SU-DHL-6 (cell line): Measurements from ENCODE around the gene CDHR2.

Source experiments
- H2AFZ ChIP-seq: fragments of 200-600 bp; sonication (generic); 2 replicates; pipeline ENCODE4 v1.6.1; 2014; ENCODE audit warnings: low read depth, mild to moderate bottlenecking, moderate library complexity, mixed read lengths, antibody characterized with exemption, low read length; ENCODE audit not compliant: severe bottlenecking
- H3F3A ChIP-seq: fragments of 200-600 bp; shearing (Covaris generic); 2 replicates; pipeline ENCODE4 v1.6.0; 2016; ENCODE audit warnings: antibody characterized with exemption, mild to moderate bottlenecking; ENCODE audit not compliant: insufficient read depth
- H3K27ac ChIP-seq: fragments of 200-600 bp; sonication (generic); 2 replicates; pipeline ENCODE4 v1.5.1; 2016; ENCODE audit warnings: low read depth, mild to moderate bottlenecking, low read length, moderate library complexity, mixed read lengths
- H3K27me3 ChIP-seq: fragments of 200-600 bp; sonication (generic), shearing (Covaris generic); 2 replicates; pipeline ENCODE4 v1.6.0; 2014; ENCODE audit warnings: mild to moderate bottlenecking, low read length
- H3K36me3 ChIP-seq: fragments of 200-600 bp; sonication (generic); 2 replicates; pipeline ENCODE4 v1.6.1; 2014; ENCODE audit warnings: mild to moderate bottlenecking, low read length, mixed read lengths
- H3K4me2 ChIP-seq: fragments of 300-600, 200-600 bp; shearing (Covaris generic), sonication (generic); 2 replicates; pipeline ENCODE4 v1.6.0; 2014; ENCODE audit warnings: low read length, low read depth, mild to moderate bottlenecking; ENCODE audit not compliant: poor library complexity, severe bottlenecking
- H3K4me3 ChIP-seq: fragments of 200-600 bp; sonication (generic); 2 replicates; pipeline ENCODE4 v1.5.1; 2014; ENCODE audit warnings: antibody characterized with exemption, low read length, mild to moderate bottlenecking, mixed read lengths; ENCODE audit not compliant: insufficient read depth, poor library complexity, severe bottlenecking
- H3K79me2 ChIP-seq: fragments of 200-600 bp; sonication (generic); 2 replicates; pipeline ENCODE4 v1.6.1; 2014; ENCODE audit warnings: mild to moderate bottlenecking, low read length, moderate library complexity; ENCODE audit not compliant: insufficient read depth
- H3K9ac ChIP-seq: fragments of 200-600 bp; sonication (generic); 2 replicates; pipeline ENCODE4 v1.7.0; 2014; ENCODE audit warnings: mild to moderate bottlenecking, low read length
- H3K9me2 ChIP-seq: fragments of 200-600 bp; sonication (generic); replicated peaks from 2 replicates; pipeline ENCODE4 v1.6.1; 2014; ENCODE audit warnings: low read length; ENCODE audit not compliant: insufficient read depth
- H3K9me3 ChIP-seq: fragments of 200-600 bp; sonication (generic); 2 replicates; pipeline ENCODE4 v1.6.1; 2014; ENCODE audit warnings: low read length, mixed read lengths; ENCODE audit not compliant: insufficient read depth
- H4K20me1 ChIP-seq: fragments of 200-600 bp; sonication (generic); 2 replicates; pipeline ENCODE4 v1.6.1; 2014; ENCODE audit warnings: low read depth, mild to moderate bottlenecking, antibody characterized with exemption, low read length, moderate library complexity, mixed read lengths
- EZH2phosphoT487 ChIP-seq: fragments of 200-600 bp; sonication (generic), shearing (Covaris generic); conservative IDR thresholded peaks from 2 replicates; pipeline ENCODE4 v1.6.1; 2018; ENCODE audit warnings: mild to moderate bottlenecking, antibody characterized with exemption, low read length, moderate library complexity, mixed read lengths
- TF ChIP-seq, protein P1 (sequence below): fragments of 200-600 bp; sonication (generic); IDR thresholded peaks from one replicate; pipeline ENCODE4 v1.5.1; 2017; ENCODE audit warnings: antibody characterized with exemption, mild to moderate bottlenecking, low read length, moderate library complexity; ENCODE audit not compliant: insufficient read depth, poor library complexity, severe bottlenecking

Gene CDHR2

DNA sequence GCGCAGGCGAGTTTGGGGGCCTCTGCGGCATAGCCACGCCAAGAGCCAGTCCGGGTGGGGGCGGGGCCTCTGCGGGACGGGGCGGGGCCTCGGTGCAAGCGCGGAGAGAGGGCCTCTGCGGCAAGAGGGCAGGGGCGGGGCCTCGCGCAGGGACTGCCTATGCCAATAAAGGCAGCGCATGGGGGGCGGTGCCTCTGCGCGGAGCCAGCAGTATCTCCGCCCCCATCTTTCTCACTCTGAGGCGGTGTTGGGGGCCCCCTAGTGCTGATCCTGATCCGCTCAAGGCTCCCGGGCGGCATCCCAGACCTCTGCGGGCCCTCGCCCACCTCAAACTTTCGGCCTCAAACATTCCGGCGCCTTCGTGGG, 70.0 kb downstream of the CDHR2 start:
- no peaks in the 10 kb centered on the region for H3F3A ChIP-seq
- no peaks in the 10 kb centered on the region for H3K9me2 ChIP-seq

DNA sequence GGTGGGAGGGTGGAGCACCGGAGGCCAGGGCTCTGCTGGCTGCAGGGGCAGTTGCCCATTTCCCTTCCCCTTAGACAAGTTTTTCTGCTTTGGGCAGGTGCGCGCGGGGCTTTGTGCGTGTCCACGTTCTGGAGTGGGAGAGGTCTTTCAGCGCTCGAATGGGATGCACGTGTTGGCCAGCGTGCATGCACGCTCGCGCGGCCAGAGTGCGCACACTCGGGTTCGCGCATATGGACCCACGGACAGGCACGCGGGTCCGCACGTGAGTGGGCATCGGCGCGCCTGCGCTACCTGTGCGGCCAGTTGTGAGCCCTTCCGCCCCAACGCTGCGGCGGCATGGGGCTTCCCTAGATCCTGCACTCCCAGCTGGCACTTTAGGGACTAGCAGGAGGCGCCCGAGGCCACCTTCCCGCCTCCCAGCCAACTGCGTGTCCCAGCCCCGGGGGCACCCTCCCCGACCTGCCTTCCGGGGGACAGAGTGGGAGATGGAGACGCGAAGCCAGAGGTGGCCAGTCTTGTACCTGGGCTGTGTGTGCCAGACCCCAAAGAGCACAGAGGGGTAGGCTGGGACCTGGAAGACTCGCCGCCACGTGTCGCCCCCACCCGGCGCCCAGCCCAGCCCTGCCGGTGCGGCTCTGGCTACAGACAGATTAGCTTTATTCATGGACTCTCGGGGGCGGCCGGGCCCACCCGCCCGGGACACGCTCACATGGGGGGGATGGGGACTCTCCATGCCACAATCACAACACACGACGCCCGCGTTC, 70.6 kb downstream of the CDHR2 start:
- H3K9ac ChIP-seq = no peak overlapping the region
- no peak overlapping the region for H3K27ac ChIP-seq
- no peaks in the 10 kb centered on the region for H3K9me3 ChIP-seq
- no peaks in the 10 kb centered on the region for H3K9me2 ChIP-seq
- H3K79me2 ChIP-seq = no peaks in the 10 kb centered on the region
- H4K20me1 ChIP-seq = no peaks in the 10 kb centered on the region
- H3K4me3 ChIP-seq = no peak overlapping the region
- no peaks in the 10 kb centered on the region for H3K27me3 ChIP-seq
- no peaks in the 10 kb centered on the region for H3K36me3 ChIP-seq
- H2AFZ ChIP-seq = no peak overlapping the region
- H3K4me2 ChIP-seq = no peak overlapping the region
- no peaks in the 10 kb centered on the region for H3F3A ChIP-seq
- TF ChIP-seq, protein P1, sequence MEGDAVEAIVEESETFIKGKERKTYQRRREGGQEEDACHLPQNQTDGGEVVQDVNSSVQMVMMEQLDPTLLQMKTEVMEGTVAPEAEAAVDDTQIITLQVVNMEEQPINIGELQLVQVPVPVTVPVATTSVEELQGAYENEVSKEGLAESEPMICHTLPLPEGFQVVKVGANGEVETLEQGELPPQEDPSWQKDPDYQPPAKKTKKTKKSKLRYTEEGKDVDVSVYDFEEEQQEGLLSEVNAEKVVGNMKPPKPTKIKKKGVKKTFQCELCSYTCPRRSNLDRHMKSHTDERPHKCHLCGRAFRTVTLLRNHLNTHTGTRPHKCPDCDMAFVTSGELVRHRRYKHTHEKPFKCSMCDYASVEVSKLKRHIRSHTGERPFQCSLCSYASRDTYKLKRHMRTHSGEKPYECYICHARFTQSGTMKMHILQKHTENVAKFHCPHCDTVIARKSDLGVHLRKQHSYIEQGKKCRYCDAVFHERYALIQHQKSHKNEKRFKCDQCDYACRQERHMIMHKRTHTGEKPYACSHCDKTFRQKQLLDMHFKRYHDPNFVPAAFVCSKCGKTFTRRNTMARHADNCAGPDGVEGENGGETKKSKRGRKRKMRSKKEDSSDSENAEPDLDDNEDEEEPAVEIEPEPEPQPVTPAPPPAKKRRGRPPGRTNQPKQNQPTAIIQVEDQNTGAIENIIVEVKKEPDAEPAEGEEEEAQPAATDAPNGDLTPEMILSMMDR = no peak
- no peak for TF ChIP-seq EZH2phosphoT487

More for the DNA sequence above, 70.0 kb downstream of the CDHR2 start:
- H2AFZ ChIP-seq = no peak overlapping the region
- H3K36me3 ChIP-seq = no peaks in the 10 kb centered on the region
- no peaks in the 10 kb centered on the region for H3K27me3 ChIP-seq
- no peak overlapping the region for H3K9ac ChIP-seq
- H3K4me3 ChIP-seq = no peak overlapping the region
- H4K20me1 ChIP-seq = no peaks in the 10 kb centered on the region
- H3K4me2 ChIP-seq = no peak overlapping the region
- no peaks in the 10 kb centered on the region for H3K9me3 ChIP-seq
- TF ChIP-seq EZH2phosphoT487 = no peak
- TF ChIP-seq, protein P1 = no peak
- H3K79me2 ChIP-seq = no peaks in the 10 kb centered on the region
- no peak overlapping the region for H3K27ac ChIP-seq

DNA sequence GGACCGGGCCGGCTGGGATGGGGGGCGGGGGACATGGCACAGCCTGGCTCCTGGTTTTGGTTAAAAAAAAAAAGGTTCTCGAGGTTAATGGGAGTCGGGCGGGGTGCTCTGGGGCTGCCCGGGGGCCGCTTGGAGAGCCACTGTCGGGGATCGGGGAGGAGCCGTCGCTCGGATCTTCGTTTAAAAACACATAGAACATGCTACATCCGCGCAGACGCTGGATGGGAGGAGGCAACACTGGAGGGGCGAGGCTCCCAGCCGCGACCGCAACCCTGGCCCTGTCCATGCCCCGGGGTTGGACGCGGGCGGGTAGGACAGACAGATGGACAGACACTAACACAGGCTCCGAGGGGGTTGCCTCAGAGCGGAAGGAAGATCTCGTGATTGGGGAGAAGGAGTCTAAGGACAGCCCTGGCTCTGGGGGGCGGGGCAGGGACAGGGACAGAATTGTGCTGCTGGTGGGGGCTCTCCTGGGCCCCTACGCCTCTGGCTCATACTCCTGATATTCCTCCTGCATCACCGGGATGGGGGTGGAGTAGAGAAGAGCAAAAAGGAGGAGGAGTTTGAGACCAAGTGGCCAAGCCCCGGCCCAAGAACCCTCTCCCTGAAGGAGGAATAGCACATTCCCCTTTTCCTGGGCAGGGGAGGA, 71.3 kb downstream of the CDHR2 start:
- Histone ChIP-seq H3K36me3 (no peaks in the 10 kb centered on the region), H2AFZ (no peak overlapping the region), H3K4me2 (no peak overlapping the region), H4K20me1 (no peaks in the 10 kb centered on the region), H3K4me3 (no peak overlapping the region), H3K9me3 (no peaks in the 10 kb centered on the region), H3K27ac (no peak overlapping the region), H3K79me2 (no peaks in the 10 kb centered on the region), H3K9me2 (no peaks in the 10 kb centered on the region), H3K9ac (no peak overlapping the region), H3K27me3 (no peaks in the 10 kb centered on the region), H3F3A (no peaks in the 10 kb centered on the region)
- no peak for TF ChIP-seq EZH2phosphoT487
- TF ChIP-seq, protein P1 = no peak
